Keratinocyte (primary cell): ENCODE data around the gene UPK3A. TPM values are rescaled to one million over a fixed set of nuclear protein-coding genes. Genes with fewer than 3 reads are reported as not detected.

ENCODE experiments used
- DNase-seq: peaks from one replicate; pipeline ENCODE4 v3.0.0-alpha.2; 2011; ENCODE audit warnings: low read depth, missing footprints, low spot score
- FAIRE-seq: peaks from 2 replicates; lab custom pipeline; 2011; peaks lifted over from hg19 to GRCh38; lab: Jason Lieb, UNC
- H2AFZ ChIP-seq: 2 replicates; pipeline ENCODE4 v1.6.0; 2012; ENCODE audit warnings: low read length, control low read depth, inconsistent platforms; ENCODE audit not compliant: control insufficient read depth
- H3K27ac ChIP-seq: 2 replicates; pipeline ENCODE4 v1.5.1; 2011; ENCODE audit warnings: low read length; ENCODE audit not compliant: control insufficient read depth, insufficient read depth
- H3K27me3 ChIP-seq: 3 replicates; pipeline ENCODE4 v1.6.0; 2011; ENCODE audit warnings: low read length; ENCODE audit not compliant: control insufficient read depth, insufficient read depth; ENCODE audit errors: extremely low read depth
- H3K36me3 ChIP-seq, 2 experiments: 2 replicates in 1 of 2; 3 replicates in 1 of 2; pipeline ENCODE4 v1.5.1; 2011; ENCODE audit warnings: low read length in 2 of 2, mild to moderate bottlenecking in 1 of 2; ENCODE audit not compliant: control insufficient read depth in 2 of 2, insufficient read depth in 2 of 2; ENCODE audit errors: extremely low read depth in 1 of 2
- H3K4me1 ChIP-seq: 3 replicates; pipeline ENCODE4 v1.5.1; 2011; ENCODE audit warnings: low read length; ENCODE audit not compliant: control insufficient read depth, insufficient read depth; ENCODE audit errors: extremely low read depth
- H3K4me2 ChIP-seq: 3 replicates; pipeline ENCODE4 v1.6.0; 2011; ENCODE audit warnings: low read depth, low read length; ENCODE audit not compliant: control insufficient read depth, insufficient read depth; ENCODE audit errors: extremely low read depth
- H3K4me3 ChIP-seq, 3 experiments: fragments of 200-600 bp in 1 of 3; sonication (generic) in 1 of 3; 2 replicates in 2 of 3; 3 replicates in 1 of 3; pipeline ENCODE4 v1.5.1; 2011 to 2016; ENCODE audit warnings: low read length in 3 of 3, mild to moderate bottlenecking in 3 of 3, control low read depth in 2 of 3, inconsistent platforms in 1 of 3, low read depth in 1 of 3, mixed read lengths in 1 of 3, mixed run types in 1 of 3, moderate library complexity in 1 of 3; ENCODE audit not compliant: control insufficient read depth in 2 of 3, insufficient read depth in 2 of 3; ENCODE audit errors: extremely low read depth in 1 of 3
- H3K79me2 ChIP-seq: 2 replicates; pipeline ENCODE4 v1.6.0; 2012; ENCODE audit warnings: low read length; ENCODE audit not compliant: control insufficient read depth, insufficient read depth
- H3K9ac ChIP-seq: 3 replicates; pipeline ENCODE4 v1.6.0; 2011; ENCODE audit warnings: low read length; ENCODE audit not compliant: control insufficient read depth, insufficient read depth; ENCODE audit errors: extremely low read depth
- H3K9me1 ChIP-seq: 3 replicates; pipeline ENCODE4 v1.6.0; 2011; ENCODE audit warnings: low read length; ENCODE audit not compliant: control insufficient read depth, insufficient read depth; ENCODE audit errors: extremely low read depth
- H3K9me3 ChIP-seq: 2 replicates; pipeline ENCODE4 v1.5.1; 2012; ENCODE audit warnings: low read depth, low read length; ENCODE audit not compliant: control insufficient read depth
- H4K20me1 ChIP-seq: 3 replicates; pipeline ENCODE4 v1.6.0; 2011; ENCODE audit warnings: low read length; ENCODE audit not compliant: control insufficient read depth, insufficient read depth; ENCODE audit errors: extremely low read depth
- CTCF ChIP-seq, 3 experiments: IDR thresholded peaks in 1 of 3; conservative IDR thresholded peaks in 1 of 3; optimal IDR thresholded peaks in 1 of 3; 2 replicates in 2 of 3; 3 replicates in 1 of 3; pipeline versions ENCODE3 to v1.5.1; 2011; ENCODE audit warnings: low read length in 3 of 3, mild to moderate bottlenecking in 3 of 3, moderate library complexity in 2 of 3, control low read depth in 1 of 3, inconsistent platforms in 1 of 3; ENCODE audit not compliant: insufficient read depth in 2 of 3; ENCODE audit errors: extremely low read depth in 1 of 3
- EZH2 ChIP-seq: IDR thresholded peaks from one replicate; pipeline ENCODE4 v1.6.1; 2012; ENCODE audit warnings: inconsistent platforms, mild to moderate bottlenecking, low read length, moderate library complexity
- dilution Hi-C: fragments of 300-500 bp; cut with MboI; formaldehyde crosslinking; loops from one replicate; pipeline ENCODE4 v1.7.0; 2020; ENCODE audit warnings: low sequenced_read_pairs; ENCODE audit not compliant: extremely low pct_ligation_motif_present
- polyA plus RNA-seq, 5 experiments: library from polyadenylated mRNA; depleted of rRNA in 3 of 5; stranded (reverse) in 3 of 5; stranded (forward) in 1 of 5; unstranded in 1 of 5; fragments of >200 nt; gene quantifications; 1 replicate in 1 of 5; 2 replicates in 3 of 5; 3 replicates in 1 of 5; pipeline versions ENCODE4 v1.2.1 to v1.2.3, GENCODE V29; 2011 to 2012; ENCODE audit warnings: missing spikeins in 2 of 5, low read depth in 1 of 5, low replicate concordance in 1 of 5

UPK3A gene
- polyA plus RNA-seq, 1 donor (not counting 4 experiments of a cell fraction or from before 2014, with no cell fraction given): not detected

DNA sequence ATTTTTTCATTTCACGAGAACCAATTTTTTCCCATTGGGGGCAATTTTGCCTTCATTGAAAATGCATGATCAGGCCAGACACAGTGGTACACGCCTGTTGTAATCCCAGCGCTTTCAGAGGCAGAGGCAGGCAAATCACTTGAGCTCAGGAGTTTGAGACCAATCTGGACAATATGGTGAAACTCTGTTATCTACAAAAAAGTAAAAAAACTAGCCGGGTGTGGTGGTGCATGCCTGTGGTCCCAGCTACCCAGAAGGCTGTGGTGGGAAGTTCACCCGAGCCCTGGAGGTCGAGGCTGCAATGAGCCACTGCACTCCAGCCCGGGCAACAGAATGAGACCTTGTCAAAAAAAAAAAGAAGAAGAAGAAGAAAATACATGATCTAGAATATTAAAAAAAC lies 19.2 kb upstream of the UPK3A start:
- H2AFZ ChIP-seq: no peak overlapping the region
- FAIRE-seq: no peak
- no peak overlapping the region for H3K27ac ChIP-seq
- H3K27me3 ChIP-seq: peaks cover 17% of the 10 kb centered on the region
- no peaks in the 10 kb centered on the region for H4K20me1 ChIP-seq
- peaks cover 21% of the 10 kb centered on the region for H3K4me1 ChIP-seq
- no peaks in the 10 kb centered on the region for H3K9me3 ChIP-seq
- H3K9me1 ChIP-seq: no peaks in the 10 kb centered on the region
- TF ChIP-seq CTCF (optimal IDR thresholded peaks at IDR 0.05 in 1 of 3, IDR thresholded peaks at IDR 0.05 in 1 of 3, conservative IDR thresholded peaks at IDR 0.05 in 1 of 3; ENCODE audit: extremely low read depth in 1 of 3, insufficient read depth in 2 of 3, low read length in 3 of 3) (no peak), EZH2 (no peak)
- no peak overlapping the region for H3K4me3 ChIP-seq
- no peak overlapping the region for H3K4me2 ChIP-seq
- H3K9ac ChIP-seq: no peak overlapping the region
- no peaks in the 10 kb centered on the region for H3K79me2 ChIP-seq
- dilution Hi-C loops: no loop called here
- no peak for DNase-seq
- no peaks in the 10 kb centered on the region for H3K36me3 ChIP-seq

GRCh38 chr22:45268167-45268957 lies 16.4 kb upstream of the UPK3A start:
- no peak for TF ChIP-seq EZH2
- no peak for TF ChIP-seq CTCF (optimal IDR thresholded peaks at IDR 0.05 in 1 of 3, IDR thresholded peaks at IDR 0.05 in 1 of 3, conservative IDR thresholded peaks at IDR 0.05 in 1 of 3; ENCODE audit: extremely low read depth in 1 of 3, insufficient read depth in 2 of 3, low read length in 3 of 3)
- Histone ChIP-seq H3K79me2 (no peaks in the 10 kb centered on the region), H3K9me3 (no peaks in the 10 kb centered on the region), H3K4me2 (peak overlapping the region; percentile 90), H4K20me1 (no peaks in the 10 kb centered on the region), H3K27me3 (peaks cover 9% of the 10 kb centered on the region), H3K9ac (peak overlapping the region; percentile 64), H3K4me1 (peaks cover 18% of the 10 kb centered on the region), H3K9me1 (no peaks in the 10 kb centered on the region), H3K36me3 (no peaks in the 10 kb centered on the region), H3K4me3 (peak overlapping the region; percentile 49 to 61 (median 52)), H2AFZ (peak overlapping the region; percentile 97), H3K27ac (no peak overlapping the region)
- FAIRE-seq (no peak), DNase-seq (no peak)
- dilution Hi-C loops: no loop called here
